ENCODE data around the gene SESTD1. TPM values are rescaled to one million over a fixed set of nuclear protein-coding genes. Genes with fewer than 3 reads are reported as not detected.

Gene SESTD1
- total and polyA plus RNA-seq, 8 donors, result 36.0 to 76.9 (median 49.7) TPM

- intact Hi-C loops (cut with DNase I), result no loop called here
- Histone ChIP-seq H3K27ac (no peak overlapping the region), H3K36me3 (peaks cover 0 to 29% of the 10 kb centered on the region in 2 donors), H3K9me3 (no peaks in the 10 kb centered on the region), H3K4me1 (no peaks in the 10 kb centered on the region), H3K4me3 (no peak overlapping the region), H3K27me3 (no peaks in the 10 kb centered on the region)
- TF ChIP-seq CTCF (IDR thresholded peaks at IDR 0.05), result no peak
- ATAC-seq (peak; percentile 59), DNase-seq (no peak)
Observed at GRCh38 chr2:179124282-179124681, 140.3 kb downstream of the SESTD1 start.

DNA sequence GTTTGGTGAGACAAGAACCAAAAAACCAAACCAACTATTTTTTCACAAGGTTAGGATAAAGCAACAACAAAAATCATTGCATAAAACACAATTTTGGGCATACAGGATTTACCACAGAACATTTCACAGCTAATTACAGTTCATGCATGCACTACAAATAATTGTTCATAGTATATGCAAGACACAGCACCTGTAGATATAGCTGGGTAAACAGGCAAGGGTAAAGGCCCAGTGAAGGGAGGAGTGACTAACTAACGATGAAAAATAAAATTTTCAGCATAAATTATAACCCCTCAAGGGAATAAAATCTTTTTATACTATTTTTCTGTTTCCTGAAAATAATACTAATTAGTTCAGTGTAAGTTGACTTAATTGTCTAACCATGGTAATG lies 141.4 kb downstream of the SESTD1 start:
- H3K9me3 ChIP-seq, result no peaks in the 10 kb centered on the region
- no peak for DNase-seq
- H3K36me3 ChIP-seq, result peaks cover 0 to 29% of the 10 kb centered on the region in 2 donors
- H3K27me3 ChIP-seq, result no peaks in the 10 kb centered on the region
- H3K4me3 ChIP-seq, result no peak overlapping the region
- no peak for ATAC-seq
- H3K27ac ChIP-seq, result no peak overlapping the region
- no peaks in the 10 kb centered on the region for H3K4me1 ChIP-seq
- intact Hi-C loops (cut with DNase I), result no loop called here
- TF ChIP-seq CTCF (IDR thresholded peaks at IDR 0.05), result no peak

GRCh38 chr2:179107737-179108136 lies 156.9 kb downstream of the SESTD1 start:
- peaks cover 5 to 27% of the 10 kb centered on the region in 2 donors for H3K4me1 ChIP-seq
- no peak for TF ChIP-seq CTCF (IDR thresholded peaks at IDR 0.05)
- ATAC-seq, result no peak
- H3K27me3 ChIP-seq, result no peaks in the 10 kb centered on the region
- H3K27ac ChIP-seq, result no peak overlapping the region
- peaks cover 0 to 43% of the 10 kb centered on the region in 2 donors for H3K36me3 ChIP-seq
- no peaks in the 10 kb centered on the region for H3K9me3 ChIP-seq
- no peak for DNase-seq
- H3K4me3 ChIP-seq, result no peak overlapping the region
- intact Hi-C loops (cut with DNase I), result no loop called here

DNA sequence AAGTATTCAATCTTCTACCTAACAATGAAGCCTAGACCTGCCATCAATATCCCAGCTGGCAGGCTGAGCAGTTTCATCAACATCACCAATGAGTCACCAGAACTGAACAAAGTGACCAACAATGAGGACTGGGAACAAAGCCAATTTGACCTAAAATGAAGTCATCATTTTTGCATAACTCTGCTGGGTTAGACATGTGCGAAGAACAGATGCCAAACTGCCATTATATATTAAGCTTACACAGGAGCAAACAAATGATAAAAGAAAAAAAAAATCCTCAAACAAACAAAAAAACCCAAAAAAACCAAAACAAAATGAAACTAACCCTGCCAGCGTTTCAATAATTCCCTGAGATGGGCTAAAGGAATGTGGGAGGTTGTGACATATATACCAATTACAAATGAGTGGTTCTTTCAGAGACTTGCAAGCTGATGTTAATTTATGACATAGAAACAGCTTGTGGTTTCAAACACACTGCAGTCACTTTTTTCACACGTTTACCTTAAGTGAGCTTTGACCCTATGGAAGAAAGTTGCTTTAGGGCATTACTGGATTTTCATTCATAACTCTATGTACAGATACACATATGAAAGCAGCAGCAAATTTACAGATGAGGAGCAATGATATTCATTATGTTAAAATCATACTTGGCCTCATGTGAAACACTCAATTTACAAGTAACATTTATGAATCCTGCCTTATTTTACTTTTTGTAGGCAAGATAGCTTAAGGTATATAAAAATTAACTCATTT lies 157.8 kb downstream of the SESTD1 start:
- no peak overlapping the region for H3K4me3 ChIP-seq
- DNase-seq, result peak in 2 of 4 donors; percentile 17 to 33
- peaks cover 0 to 35% of the 10 kb centered on the region in 2 donors for H3K36me3 ChIP-seq
- H3K4me1 ChIP-seq, result peaks cover 5 to 27% of the 10 kb centered on the region in 2 donors
- intact Hi-C loops (cut with DNase I), result no loop called here
- peak; percentile 60 for ATAC-seq
- no peak for TF ChIP-seq CTCF (IDR thresholded peaks at IDR 0.05)
- no peaks in the 10 kb centered on the region for H3K9me3 ChIP-seq
- H3K27me3 ChIP-seq, result no peaks in the 10 kb centered on the region
- H3K27ac ChIP-seq, result peak overlapping the region in 1 of 2 donors; percentile 42

DNA sequence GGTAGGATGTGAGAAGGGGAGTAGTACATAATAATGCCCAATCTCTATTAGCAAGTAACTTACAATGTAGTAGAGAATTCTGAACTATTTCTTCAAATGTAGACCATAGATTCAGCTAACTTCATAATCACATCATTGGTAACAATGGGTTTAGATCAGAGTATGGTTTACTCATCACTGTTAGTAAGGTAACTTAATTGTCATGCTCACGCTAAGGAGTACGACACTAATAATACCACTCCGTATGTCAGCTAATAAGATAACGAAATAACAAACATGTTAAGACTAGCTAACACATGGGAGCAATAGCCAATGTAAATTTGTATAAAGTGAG lies 158.3 kb downstream of the SESTD1 start:
- H3K4me3 ChIP-seq, result no peak overlapping the region
- intact Hi-C loops (cut with DNase I), result no loop called here
- no peaks in the 10 kb centered on the region for H3K27me3 ChIP-seq
- DNase-seq (no peak), ATAC-seq (no peak)
- no peaks in the 10 kb centered on the region for H3K9me3 ChIP-seq
- TF ChIP-seq CTCF (IDR thresholded peaks at IDR 0.05), result no peak
- peaks cover 5 to 27% of the 10 kb centered on the region in 2 donors for H3K4me1 ChIP-seq
- H3K36me3 ChIP-seq, result peaks cover 0 to 29% of the 10 kb centered on the region in 2 donors
- peak overlapping the region in 1 of 2 donors; percentile 63 for H3K27ac ChIP-seq
